ENCODE measurements around the gene PRDM11. TPM values are rescaled to one million over a fixed set of nuclear protein-coding genes. Genes with fewer than 3 reads are reported as not detected.
"Not testable (repeated sequence)": the region's sequence is repeated elsewhere in the genome, so short reads cannot be mapped to it uniquely, and the experiment has no call there.

PRDM11 gene
- total RNA-seq, 1 donor from 2014 or later, result 4.6 TPM

DNA sequence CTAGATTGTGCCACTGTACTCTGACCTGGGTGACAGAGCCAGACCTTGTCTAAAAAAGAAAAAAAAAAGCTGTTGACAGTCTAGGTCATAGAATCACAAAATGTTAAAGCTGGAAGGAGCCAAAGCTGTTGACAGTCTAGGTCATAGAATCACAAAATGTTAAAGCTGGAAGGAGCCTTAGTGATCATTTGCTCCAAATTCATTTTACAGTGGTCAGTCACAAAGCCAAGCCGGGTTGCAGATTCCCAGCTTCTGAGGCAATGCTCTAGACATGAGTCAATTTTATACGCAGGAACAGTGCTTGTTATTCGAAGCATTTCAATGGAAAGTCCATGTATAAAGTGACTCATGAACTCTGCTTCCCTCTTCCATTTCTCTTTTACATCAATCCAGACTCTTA lies 92.3 kb downstream of the PRDM11 start:
- TF ChIP-seq, protein P1, sequence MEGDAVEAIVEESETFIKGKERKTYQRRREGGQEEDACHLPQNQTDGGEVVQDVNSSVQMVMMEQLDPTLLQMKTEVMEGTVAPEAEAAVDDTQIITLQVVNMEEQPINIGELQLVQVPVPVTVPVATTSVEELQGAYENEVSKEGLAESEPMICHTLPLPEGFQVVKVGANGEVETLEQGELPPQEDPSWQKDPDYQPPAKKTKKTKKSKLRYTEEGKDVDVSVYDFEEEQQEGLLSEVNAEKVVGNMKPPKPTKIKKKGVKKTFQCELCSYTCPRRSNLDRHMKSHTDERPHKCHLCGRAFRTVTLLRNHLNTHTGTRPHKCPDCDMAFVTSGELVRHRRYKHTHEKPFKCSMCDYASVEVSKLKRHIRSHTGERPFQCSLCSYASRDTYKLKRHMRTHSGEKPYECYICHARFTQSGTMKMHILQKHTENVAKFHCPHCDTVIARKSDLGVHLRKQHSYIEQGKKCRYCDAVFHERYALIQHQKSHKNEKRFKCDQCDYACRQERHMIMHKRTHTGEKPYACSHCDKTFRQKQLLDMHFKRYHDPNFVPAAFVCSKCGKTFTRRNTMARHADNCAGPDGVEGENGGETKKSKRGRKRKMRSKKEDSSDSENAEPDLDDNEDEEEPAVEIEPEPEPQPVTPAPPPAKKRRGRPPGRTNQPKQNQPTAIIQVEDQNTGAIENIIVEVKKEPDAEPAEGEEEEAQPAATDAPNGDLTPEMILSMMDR (conservative IDR thresholded peaks at IDR 0.05; ENCODE audit: low read depth, low read length), result no peak
- peak; percentile 38 for DNase-seq (ENCODE audit: low read depth)
- no peak overlapping the region for H3K4me3 ChIP-seq (ENCODE audit: low read depth, low read length)

DNA sequence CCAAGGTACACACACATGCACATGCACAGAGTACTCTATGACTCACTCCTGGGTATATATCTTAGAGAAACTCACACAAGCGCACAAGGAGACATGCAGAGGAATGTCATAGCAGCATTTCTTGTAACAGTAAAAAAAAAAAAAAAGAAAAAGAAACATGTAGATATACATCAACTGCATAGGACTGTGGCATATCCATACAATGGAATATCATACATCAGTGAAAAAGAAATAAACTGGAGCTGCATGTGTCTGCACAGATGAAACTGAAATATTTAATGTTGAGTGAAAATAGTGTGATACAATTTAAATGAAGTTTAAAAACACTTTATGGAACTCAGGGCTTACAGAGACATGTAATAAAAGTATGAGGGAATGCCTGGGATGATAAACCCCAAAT lies 93.3 kb downstream of the PRDM11 start:
- H3K4me3 ChIP-seq (ENCODE audit: low read depth, low read length), result no peak overlapping the region
- TF ChIP-seq, protein P1 (conservative IDR thresholded peaks at IDR 0.05; ENCODE audit: low read depth, low read length), result no peak
- DNase-seq (ENCODE audit: low read depth), result no peak

DNA sequence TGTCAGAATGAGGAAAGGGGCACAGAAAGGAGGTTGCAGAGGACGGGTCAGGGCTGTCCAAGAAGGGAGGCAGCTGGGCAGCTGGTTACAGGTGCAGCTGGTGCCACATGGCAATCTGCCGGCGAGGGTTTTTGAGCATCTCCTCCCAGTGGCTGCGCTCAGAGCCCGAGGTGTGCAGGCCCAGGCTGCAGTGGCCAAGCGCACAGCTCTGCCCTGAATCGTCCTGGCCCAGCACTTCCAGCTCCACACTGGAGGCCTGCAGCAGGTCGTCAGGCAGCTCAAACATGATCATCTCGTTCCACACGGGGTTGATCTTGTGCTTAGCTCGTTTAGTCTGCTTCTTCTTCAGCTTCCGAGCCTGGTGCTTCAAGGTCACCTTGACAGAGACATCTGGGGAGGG lies 97.5 kb downstream of the PRDM11 start:
- no peak overlapping the region for H3K4me3 ChIP-seq (ENCODE audit: low read depth, low read length)
- DNase-seq (ENCODE audit: low read depth), result no peak
- TF ChIP-seq, protein P1 (conservative IDR thresholded peaks at IDR 0.05; ENCODE audit: low read depth, low read length), result no peak

DNA sequence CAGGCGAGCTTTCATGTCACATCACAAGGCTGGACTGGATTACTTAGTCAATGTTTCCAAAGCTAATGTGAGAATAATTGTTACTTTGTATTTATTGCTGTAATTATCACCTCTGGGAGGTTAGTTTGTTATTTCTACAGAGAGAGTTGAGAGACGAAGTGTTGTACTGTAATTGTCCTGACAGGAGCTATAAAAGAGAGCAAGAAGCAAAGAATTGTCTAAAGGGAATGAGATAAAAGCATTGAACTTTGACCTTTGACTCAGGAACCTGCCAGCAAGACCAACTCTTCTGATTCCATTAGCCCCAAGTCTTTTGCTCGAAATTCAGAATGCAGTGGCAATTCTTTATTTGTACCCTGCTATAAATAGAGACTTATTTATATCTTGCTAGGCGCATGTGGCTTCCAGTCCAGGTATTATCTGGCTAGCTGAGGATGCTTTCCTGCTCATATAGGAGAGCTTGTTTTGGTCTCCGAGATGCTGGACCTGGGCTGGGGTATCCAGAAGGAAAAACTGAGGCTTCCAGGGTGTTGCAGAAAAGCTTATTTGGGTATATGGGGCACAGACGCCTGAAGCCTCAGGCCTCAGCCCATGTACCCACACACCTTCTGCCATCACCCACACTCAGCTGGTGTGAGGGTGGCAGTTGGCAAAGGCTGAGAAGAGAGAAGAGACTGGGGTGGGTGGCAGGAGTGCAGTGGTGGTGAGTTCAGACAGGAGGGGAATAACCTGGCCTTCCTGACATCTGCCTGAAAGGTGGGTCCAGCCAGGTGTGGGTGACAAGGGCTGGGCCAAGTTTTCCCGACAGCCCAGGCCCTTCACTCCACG lies 99.0 kb downstream of the PRDM11 start:
- TF ChIP-seq, protein P1 (conservative IDR thresholded peaks at IDR 0.05; ENCODE audit: low read depth, low read length), result no peak
- no peak for DNase-seq (ENCODE audit: low read depth)
- H3K4me3 ChIP-seq (ENCODE audit: low read depth, low read length), result no peak overlapping the region

DNA sequence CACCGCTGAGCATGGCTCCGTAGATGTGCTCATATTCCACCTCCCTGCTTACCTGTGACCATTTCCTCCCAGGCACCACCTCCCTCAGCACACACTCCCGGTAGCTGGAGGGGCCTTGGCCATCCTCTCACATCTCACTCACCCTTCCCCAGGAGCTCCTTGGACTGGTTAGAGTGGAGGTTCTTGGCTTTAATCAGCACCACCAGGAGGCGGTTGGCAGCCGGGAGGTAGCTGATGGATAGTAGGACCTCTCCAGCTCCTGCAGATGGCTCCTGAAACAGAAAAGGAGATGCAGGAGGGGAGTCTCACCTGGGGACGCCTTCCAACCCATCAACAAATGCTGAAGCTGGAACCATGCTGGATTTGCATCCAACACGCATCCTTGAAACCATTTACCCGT lies 99.8 kb downstream of the PRDM11 start:
- DNase-seq (ENCODE audit: low read depth), result no peak
- H3K4me3 ChIP-seq (ENCODE audit: low read depth, low read length), result no peak overlapping the region
- TF ChIP-seq, protein P1 (conservative IDR thresholded peaks at IDR 0.05; ENCODE audit: low read depth, low read length), result no peak

DNA sequence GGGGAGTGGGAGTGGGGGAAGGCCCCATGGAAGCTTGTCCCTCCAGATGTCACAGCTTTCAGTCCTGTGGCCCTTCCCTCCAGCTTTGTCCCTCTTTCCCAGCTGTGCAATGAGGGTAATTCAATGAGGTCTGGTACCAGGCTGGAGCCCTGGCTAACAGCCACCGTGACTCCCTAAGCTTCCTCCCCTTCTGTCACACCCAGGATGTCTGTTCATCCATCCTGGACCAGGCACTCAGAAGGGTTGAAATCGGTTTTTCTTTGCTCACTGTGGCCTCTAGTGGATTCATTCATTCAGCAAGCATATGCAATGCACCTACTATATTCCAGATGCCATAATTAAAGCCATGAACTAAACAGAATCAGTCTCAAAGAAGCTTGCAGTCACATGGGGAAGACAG lies 101.0 kb downstream of the PRDM11 start:
- TF ChIP-seq, protein P1 (conservative IDR thresholded peaks at IDR 0.05; ENCODE audit: low read depth, low read length), result peak; percentile 14
- no peak overlapping the region for H3K4me3 ChIP-seq (ENCODE audit: low read depth, low read length)
- DNase-seq (ENCODE audit: low read depth), result no peak

DNA sequence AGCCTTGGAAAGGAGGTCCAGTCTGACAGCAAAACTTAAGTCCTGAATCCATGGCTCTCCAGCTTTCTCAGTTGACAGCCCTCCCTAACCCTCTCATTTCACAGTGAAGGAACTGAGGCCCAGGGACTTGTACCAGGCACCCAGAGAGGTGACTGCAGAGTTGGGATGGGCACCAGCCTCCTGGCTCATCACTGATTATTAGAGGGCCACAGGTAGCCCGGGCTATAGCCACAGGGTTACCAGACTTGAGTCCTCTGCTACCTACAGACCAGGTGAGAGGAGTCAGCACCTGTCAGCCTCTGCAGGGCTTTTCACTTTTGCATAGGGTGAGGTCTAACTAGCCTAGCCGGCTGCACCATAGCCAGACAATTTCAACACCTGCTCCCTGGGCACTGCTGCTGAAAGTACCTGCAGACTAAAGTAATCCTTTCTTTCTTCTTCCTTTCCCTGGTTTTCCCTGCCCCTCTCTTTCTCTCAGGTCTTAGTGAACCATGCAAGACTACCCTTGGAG lies 102.1 kb downstream of the PRDM11 start:
- no peak for DNase-seq (ENCODE audit: low read depth)

DNA sequence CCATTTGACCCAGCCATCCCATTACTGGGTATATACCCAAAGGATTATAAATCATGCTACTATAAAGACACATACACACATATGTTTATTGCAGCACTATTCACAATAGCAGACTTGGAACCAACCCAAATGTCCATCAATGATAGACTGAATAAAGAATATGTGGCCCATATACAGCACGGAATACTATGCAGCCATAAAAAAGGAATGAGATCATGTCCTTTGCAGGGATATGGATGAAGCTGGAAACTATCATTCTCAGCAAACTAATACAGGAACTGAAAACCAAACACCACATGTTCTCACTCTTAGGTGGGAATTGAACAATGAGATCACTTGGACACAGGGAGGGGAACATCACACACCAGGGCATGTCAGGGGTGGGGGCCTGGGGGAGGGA lies 102.9 kb downstream of the PRDM11 start:
- H3K4me3 ChIP-seq (ENCODE audit: low read depth, low read length); DNase-seq (ENCODE audit: low read depth): not testable (repeated sequence)

More for the DNA sequence above, 102.1 kb downstream of the PRDM11 start:
- H3K4me3 ChIP-seq (ENCODE audit: low read depth, low read length), result no peak overlapping the region
- TF ChIP-seq, protein P1 (conservative IDR thresholded peaks at IDR 0.05; ENCODE audit: low read depth, low read length), result no peak
